Uterus (tissue), 4 donors: ENCODE measurements around the gene TTC14. TPM values are rescaled to one million over a fixed set of nuclear protein-coding genes. Genes with fewer than 3 reads are reported as not detected.
"Not testable (repeated sequence)": the region's sequence is repeated elsewhere in the genome, so short reads cannot be mapped to it uniquely, and the experiment has no call there.

Source experiments
- DNase-seq, 2 donors: peaks; one replicate each; pipeline ENCODE4 v3.0.0-alpha.2; 2019 to 2020
- H3K27ac ChIP-seq, 2 donors: fragments of 200-600 bp; sonication (generic); 1 replicate in 1 of 2; 2 replicates in 1 of 2; pipeline ENCODE4 v1.5.1; 2016 to 2018
- H3K27me3 ChIP-seq, 2 donors: fragments of 200-600 bp; sonication (generic); one replicate each; pipeline ENCODE4 v1.5.1; 2018 to 2019; ENCODE audit warnings: control low read depth in 1 of 2
- H3K36me3 ChIP-seq, 2 donors: fragments of 200-600 bp; sonication (generic); one replicate each; pipeline ENCODE4 v1.5.1; 2019; ENCODE audit warnings: control low read depth in 1 of 2
- H3K4me1 ChIP-seq, 2 donors: fragments of 200-600 bp; sonication (generic); one replicate each; pipeline ENCODE4 v1.5.1; 2018 to 2019; ENCODE audit warnings: control low read depth in 1 of 2
- H3K4me3 ChIP-seq, 2 donors: fragments of 200-600 bp; sonication (generic); 1 replicate in 1 of 2; 2 replicates in 1 of 2; pipeline ENCODE4 v1.5.1; 2018 to 2019; ENCODE audit warnings: mild to moderate bottlenecking in 1 of 2
- H3K9me3 ChIP-seq, 2 donors: fragments of 200-600 bp; sonication (generic); one replicate each; pipeline ENCODE4 v1.5.1; 2019; ENCODE audit warnings: control low read depth in 1 of 2
- POLR2A ChIP-seq, 2 donors: fragments of 450-650 bp; IDR thresholded peaks; one replicate each; pipeline ENCODE4 v1.6.1; 2016; ENCODE audit warnings: antibody characterized with exemption in 2 of 2, mild to moderate bottlenecking in 1 of 2, moderate library complexity in 1 of 2
- intact Hi-C: fragments of 100-400 bp; cut with DNase I; formaldehyde crosslinking; loops from one replicate; pipeline ENCODE4 v1.15.1; 2023; ENCODE audit warnings: low total_unique reads
- total RNA-seq, 4 donors: library from RNA; depleted of rRNA in 3 of 4; stranded (reverse); fragments of >200 nt in 3 of 4; gene quantifications; one replicate each; pipeline versions ENCODE4 v1.1.0 to v1.2.4, GENCODE V29; 2014 to 2023
- TF ChIP-seq, protein P1 (sequence below), 4 experiments: fragments of 200-600 bp in 2 of 4; fragments of 450-650 bp in 2 of 4; sonication (generic) in 2 of 4; IDR thresholded peaks; one replicate each; pipeline ENCODE4 v1.5.1; 2016 to 2019; ENCODE audit warnings: antibody characterized with exemption in 4 of 4, mild to moderate bottlenecking in 2 of 4, moderate library complexity in 1 of 4
- donor health status: DM: yes; HTN: yes; CAD: no.

Gene TTC14
- total RNA-seq, 4 donors from 2014 or later: 29.7 to 90.1 (median 54.0) TPM

- DNase-seq: no peak
- Histone ChIP-seq H3K4me3 (no peak overlapping the region), H3K9me3 (no peaks in the 10 kb centered on the region), H3K36me3 (no peaks in the 10 kb centered on the region), H3K27me3 (no peaks in the 10 kb centered on the region), H3K27ac (no peak overlapping the region), H3K4me1 (no peaks in the 10 kb centered on the region)
- intact Hi-C loops: no loop called here
- TF ChIP-seq, protein P1, sequence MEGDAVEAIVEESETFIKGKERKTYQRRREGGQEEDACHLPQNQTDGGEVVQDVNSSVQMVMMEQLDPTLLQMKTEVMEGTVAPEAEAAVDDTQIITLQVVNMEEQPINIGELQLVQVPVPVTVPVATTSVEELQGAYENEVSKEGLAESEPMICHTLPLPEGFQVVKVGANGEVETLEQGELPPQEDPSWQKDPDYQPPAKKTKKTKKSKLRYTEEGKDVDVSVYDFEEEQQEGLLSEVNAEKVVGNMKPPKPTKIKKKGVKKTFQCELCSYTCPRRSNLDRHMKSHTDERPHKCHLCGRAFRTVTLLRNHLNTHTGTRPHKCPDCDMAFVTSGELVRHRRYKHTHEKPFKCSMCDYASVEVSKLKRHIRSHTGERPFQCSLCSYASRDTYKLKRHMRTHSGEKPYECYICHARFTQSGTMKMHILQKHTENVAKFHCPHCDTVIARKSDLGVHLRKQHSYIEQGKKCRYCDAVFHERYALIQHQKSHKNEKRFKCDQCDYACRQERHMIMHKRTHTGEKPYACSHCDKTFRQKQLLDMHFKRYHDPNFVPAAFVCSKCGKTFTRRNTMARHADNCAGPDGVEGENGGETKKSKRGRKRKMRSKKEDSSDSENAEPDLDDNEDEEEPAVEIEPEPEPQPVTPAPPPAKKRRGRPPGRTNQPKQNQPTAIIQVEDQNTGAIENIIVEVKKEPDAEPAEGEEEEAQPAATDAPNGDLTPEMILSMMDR (IDR thresholded peaks at IDR 0.05): no peak
- no peak for TF ChIP-seq POLR2A (IDR thresholded peaks at IDR 0.05)
Observed at GRCh38 chr3:180571831-180572598, 29.9 kb upstream of the TTC14 start.

DNA sequence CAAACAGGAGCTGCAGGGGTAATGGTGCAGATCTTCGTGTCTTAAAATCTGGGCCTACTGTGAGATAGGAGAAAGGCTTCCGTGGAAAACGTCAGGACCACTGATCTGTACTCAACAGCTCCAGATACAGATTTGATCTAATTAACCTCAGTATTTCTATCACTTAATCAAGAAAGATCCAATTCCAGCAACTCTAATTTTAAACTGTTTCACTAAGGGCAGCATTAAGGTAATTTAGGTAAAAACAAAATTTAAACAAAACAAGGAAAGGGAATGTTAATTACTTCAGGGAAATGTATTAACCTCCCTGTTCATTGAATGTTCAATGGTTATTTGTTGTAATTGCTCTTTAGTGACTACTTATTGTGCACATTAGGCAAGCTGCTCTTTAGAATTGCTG, 26.4 kb upstream of the TTC14 start:
- Histone ChIP-seq H3K9me3 (no peaks in the 10 kb centered on the region), H3K4me3 (no peak overlapping the region), H3K36me3 (no peaks in the 10 kb centered on the region), H3K4me1 (no peaks in the 10 kb centered on the region), H3K27ac (no peak overlapping the region), H3K27me3 (no peaks in the 10 kb centered on the region)
- no peak for DNase-seq
- TF ChIP-seq, protein P1 (IDR thresholded peaks at IDR 0.05): no peak
- TF ChIP-seq POLR2A (IDR thresholded peaks at IDR 0.05): no peak
- intact Hi-C loops: no loop called here

DNA sequence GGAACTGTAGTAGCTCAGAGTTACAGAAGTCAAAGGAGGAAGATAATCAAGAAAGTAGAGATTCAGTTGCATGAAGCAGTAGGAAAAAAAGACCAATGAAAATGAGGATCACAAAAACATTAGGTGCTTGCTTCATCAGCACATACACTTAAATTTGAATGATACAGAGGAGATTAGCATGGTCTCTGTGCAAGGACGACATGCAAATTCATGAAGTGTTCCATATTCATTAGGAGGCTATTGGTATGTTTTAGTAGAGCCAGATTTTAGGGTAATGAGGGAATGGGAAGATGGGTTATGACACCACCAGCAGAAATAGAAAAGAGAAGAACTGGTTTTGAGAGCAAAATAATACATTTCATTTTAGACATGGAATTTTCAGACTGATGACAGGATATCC, 21.0 kb upstream of the TTC14 start:
- Histone ChIP-seq H3K27me3 (no peaks in the 10 kb centered on the region), H3K4me3 (no peak overlapping the region), H3K4me1 (no peaks in the 10 kb centered on the region), H3K9me3 (no peaks in the 10 kb centered on the region), H3K36me3 (no peaks in the 10 kb centered on the region), H3K27ac (no peak overlapping the region)
- TF ChIP-seq, protein P1 (IDR thresholded peaks at IDR 0.05): no peak
- no peak for TF ChIP-seq POLR2A (IDR thresholded peaks at IDR 0.05)
- no peak for DNase-seq
- intact Hi-C loops: no loop called here

DNA sequence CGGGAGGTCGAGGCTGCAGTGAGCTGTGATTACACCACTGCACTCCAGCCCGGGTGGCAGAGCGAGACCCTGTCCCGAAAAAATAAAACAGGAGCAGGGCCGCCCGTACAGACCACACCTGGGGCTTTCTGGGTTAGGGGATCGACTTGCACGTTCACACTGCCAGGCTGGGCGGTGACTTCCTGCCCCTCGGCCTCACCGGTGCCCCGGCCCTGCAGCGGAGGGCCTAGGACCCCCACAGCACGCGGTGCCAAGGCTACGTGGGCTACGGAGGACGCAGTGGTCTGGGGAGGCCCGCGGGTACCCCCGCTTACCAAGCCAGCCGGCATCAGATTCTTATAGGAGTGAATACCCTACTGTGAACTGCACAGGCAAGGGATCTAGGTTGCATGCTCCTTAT, 11.6 kb upstream of the TTC14 start:
- Histone ChIP-seq H3K27me3 (peaks cover 0 to 7% of the 10 kb centered on the region in 2 donors), H3K27ac (no peak overlapping the region), H3K36me3 (no peaks in the 10 kb centered on the region), H3K4me1 (no peaks in the 10 kb centered on the region), H3K9me3 (no peaks in the 10 kb centered on the region), H3K4me3 (no peak overlapping the region)
- TF ChIP-seq POLR2A (IDR thresholded peaks at IDR 0.05): no peak
- intact Hi-C loops: no loop called here
- no peak for DNase-seq

- intact Hi-C loops, H3K4me1 ChIP-seq, H3K27ac ChIP-seq: not testable (repeated sequence)
Observed at GRCh38 chr3:180593631-180594030, 8.3 kb upstream of the TTC14 start.

GRCh38 chr3:180594631-180595558, 7.1 kb upstream of the TTC14 start:
- intact Hi-C loops: no loop called here
- Histone ChIP-seq H3K4me3 (no peak overlapping the region), H3K4me1 (no peaks in the 10 kb centered on the region), H3K36me3 (no peaks in the 10 kb centered on the region), H3K9me3 (no peaks in the 10 kb centered on the region), H3K27ac (no peak overlapping the region), H3K27me3 (no peaks in the 10 kb centered on the region)
- no peak for DNase-seq
- TF ChIP-seq, protein P1 (IDR thresholded peaks at IDR 0.05): no peak
- no peak for TF ChIP-seq POLR2A (IDR thresholded peaks at IDR 0.05)

More at GRCh38 chr3:180593631-180594030, 8.3 kb upstream of the TTC14 start:
- not testable (repeated sequence) for DNase-seq, H3K9me3 ChIP-seq, H3K4me3 ChIP-seq, H3K36me3 ChIP-seq, H3K27me3 ChIP-seq
